Caco-2 (cell line): Measurements from ENCODE around the gene RAB36. TPM values are rescaled to one million over a fixed set of nuclear protein-coding genes. Genes with fewer than 3 reads are reported as not detected.

Source experiments
- BruUV-seq: library from RNA; stranded (reverse); fragments of 400-500 nt; replicated peaks from 2 replicates; lab custom pipeline; 2021; lab: Mats Ljungman, UMichigan
- CTCF ChIA-PET: fragments of 300-600 bp; sonication (Branson Sonifier 250); formaldehyde crosslinking; loops from one replicate; lab custom pipeline; 2022; ENCODE audit warnings: antibody characterized with exemption; lab: Charles Lee
- POLR2A ChIA-PET: fragments of 300-600 bp; sonication (Branson Sonifier 250); formaldehyde crosslinking; loops from one replicate; lab custom pipeline; 2022; ENCODE audit warnings: antibody characterized with exemption; lab: Charles Lee
- DNase-seq, 2 experiments: peaks; one replicate each; pipeline versions ENCODE4 v3.0.0 to v3.0.0-alpha.2; 2020 to 2022
- H3K27me3 ChIP-seq: replicated peaks from 2 replicates; pipeline ENCODE4 v1.6.0; 2011; ENCODE audit warnings: low read length; ENCODE audit not compliant: control insufficient read depth, insufficient read depth
- H3K36me3 ChIP-seq: 2 replicates; pipeline ENCODE4 v1.5.1; 2011; ENCODE audit warnings: low read length; ENCODE audit not compliant: control insufficient read depth, insufficient read depth
- H3K4me1 ChIP-seq: fragments of 250-450 bp; sonication (Bioruptor Pico); 2 replicates; pipeline ENCODE4 v1.5.1; 2020; ENCODE audit warnings: mild to moderate bottlenecking
- H3K4me3 ChIP-seq: 2 replicates; pipeline ENCODE4 v1.5.1; 2011; ENCODE audit warnings: low read depth, mild to moderate bottlenecking, control low read depth, low read length
- H3K9me3 ChIP-seq: fragments of 250-450 bp; sonication (Bioruptor Pico); 2 replicates; pipeline ENCODE4 v1.5.1; 2020; ENCODE audit warnings: mild to moderate bottlenecking, moderate library complexity
- H3K27ac Mint-ChIP-seq: one replicate; pipeline ENCODE4 v1.8.0; 2022; ENCODE audit warnings: mixed read lengths; ENCODE audit not compliant: unreplicated experiment
- H3K27me3 Mint-ChIP-seq: one replicate; pipeline ENCODE4 v1.8.0; 2022; ENCODE audit warnings: mixed read lengths; ENCODE audit not compliant: insufficient read depth, unreplicated experiment
- H3K36me3 Mint-ChIP-seq: one replicate; pipeline ENCODE4 v1.8.0; 2022; ENCODE audit warnings: mild to moderate bottlenecking, mixed read lengths; ENCODE audit not compliant: insufficient read depth, unreplicated experiment
- H3K4me1 Mint-ChIP-seq: one replicate; pipeline ENCODE4 v1.8.0; 2022; ENCODE audit warnings: low read depth, mixed read lengths; ENCODE audit not compliant: unreplicated experiment
- H3K4me3 Mint-ChIP-seq: one replicate; pipeline ENCODE4 v1.8.0; 2022; ENCODE audit warnings: mild to moderate bottlenecking, moderate library complexity, mixed read lengths; ENCODE audit not compliant: unreplicated experiment
- H3K9me3 Mint-ChIP-seq: one replicate; pipeline ENCODE4 v1.8.0; 2022; ENCODE audit warnings: mixed read lengths; ENCODE audit not compliant: unreplicated experiment
- intact Hi-C: fragments of 100-400 bp; cut with micrococcal nuclease; formaldehyde crosslinking; loops from one replicate; pipeline ENCODE4 v1.10.0; 2022; ENCODE audit not compliant: unreplicated experiment
- total RNA-seq: library from RNA; stranded (reverse); gene quantifications from 2 replicates; pipeline ENCODE4 v1.2.3, GENCODE V29; 2022
- TF ChIP-seq, protein P1 (sequence below), 2 experiments: fragments of 200-600 bp in 1 of 2; IDR thresholded peaks; 1 replicate in 1 of 2; 2 replicates in 1 of 2; pipeline versions ENCODE4 v1.5.1 to v1.8.0; 2011 to 2022; ENCODE audit warnings: antibody characterized with exemption in 1 of 2, control low read depth in 1 of 2, inconsistent platforms in 1 of 2, low read depth in 1 of 2, low read length in 1 of 2, mild to moderate bottlenecking in 1 of 2, moderate library complexity in 1 of 2; ENCODE audit not compliant: insufficient read depth in 1 of 2, severe bottlenecking in 1 of 2, unreplicated experiment in 1 of 2

RAB36 gene
- total RNA-seq, 1 experiment from 2014 or later = 0.52 TPM

DNA sequence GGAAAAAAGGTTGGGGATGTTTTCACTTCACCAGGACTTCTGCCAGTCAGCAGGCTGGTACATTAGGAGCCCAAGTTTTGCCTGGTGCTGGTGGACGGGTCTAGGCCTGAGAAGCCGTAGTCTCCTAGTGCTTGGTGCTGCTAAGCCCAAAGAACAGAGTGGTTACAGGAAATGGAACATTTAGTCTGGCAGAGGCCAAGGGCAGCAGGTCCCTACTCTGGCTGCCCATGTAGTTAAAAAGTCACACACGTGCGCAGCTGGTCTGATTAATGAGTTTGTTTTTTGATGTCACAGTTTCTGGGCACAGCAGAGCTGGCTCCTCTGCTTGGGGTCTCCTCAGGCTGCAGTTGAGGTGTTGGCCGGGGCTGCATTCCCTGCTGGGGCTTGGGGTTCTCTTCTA, 55.6 kb downstream of the RAB36 start:
- Mint-ChIP-seq H3K27me3 (no peaks in the 10 kb centered on the region), H3K36me3 (peaks cover 36% of the 10 kb centered on the region), H3K9me3 (no peaks in the 10 kb centered on the region), H3K27ac (no peak overlapping the region), H3K4me3 (no peak overlapping the region), H3K4me1 (peaks cover 4% of the 10 kb centered on the region)
- H3K36me3 ChIP-seq = peaks cover 2% of the 10 kb centered on the region; the same call in 1 of the 2 replicates
- TF ChIP-seq, protein P1, sequence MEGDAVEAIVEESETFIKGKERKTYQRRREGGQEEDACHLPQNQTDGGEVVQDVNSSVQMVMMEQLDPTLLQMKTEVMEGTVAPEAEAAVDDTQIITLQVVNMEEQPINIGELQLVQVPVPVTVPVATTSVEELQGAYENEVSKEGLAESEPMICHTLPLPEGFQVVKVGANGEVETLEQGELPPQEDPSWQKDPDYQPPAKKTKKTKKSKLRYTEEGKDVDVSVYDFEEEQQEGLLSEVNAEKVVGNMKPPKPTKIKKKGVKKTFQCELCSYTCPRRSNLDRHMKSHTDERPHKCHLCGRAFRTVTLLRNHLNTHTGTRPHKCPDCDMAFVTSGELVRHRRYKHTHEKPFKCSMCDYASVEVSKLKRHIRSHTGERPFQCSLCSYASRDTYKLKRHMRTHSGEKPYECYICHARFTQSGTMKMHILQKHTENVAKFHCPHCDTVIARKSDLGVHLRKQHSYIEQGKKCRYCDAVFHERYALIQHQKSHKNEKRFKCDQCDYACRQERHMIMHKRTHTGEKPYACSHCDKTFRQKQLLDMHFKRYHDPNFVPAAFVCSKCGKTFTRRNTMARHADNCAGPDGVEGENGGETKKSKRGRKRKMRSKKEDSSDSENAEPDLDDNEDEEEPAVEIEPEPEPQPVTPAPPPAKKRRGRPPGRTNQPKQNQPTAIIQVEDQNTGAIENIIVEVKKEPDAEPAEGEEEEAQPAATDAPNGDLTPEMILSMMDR (IDR thresholded peaks at IDR 0.05; ENCODE audit: insufficient read depth in 1 of 2, low read depth in 1 of 2, low read length in 1 of 2, severe bottlenecking in 1 of 2, unreplicated experiment in 1 of 2) = no peak
- ChIA-PET POLR2A (no interaction called here), CTCF (no interaction called here)
- no peak overlapping the region for H3K4me3 ChIP-seq
- H3K27me3 ChIP-seq = no peaks in the 10 kb centered on the region
- BruUV-seq = no TSS peak
- H3K4me1 ChIP-seq = no peaks in the 10 kb centered on the region
- intact Hi-C loops = no loop called here
- no peak for DNase-seq
- no peaks in the 10 kb centered on the region for H3K9me3 ChIP-seq

DNA sequence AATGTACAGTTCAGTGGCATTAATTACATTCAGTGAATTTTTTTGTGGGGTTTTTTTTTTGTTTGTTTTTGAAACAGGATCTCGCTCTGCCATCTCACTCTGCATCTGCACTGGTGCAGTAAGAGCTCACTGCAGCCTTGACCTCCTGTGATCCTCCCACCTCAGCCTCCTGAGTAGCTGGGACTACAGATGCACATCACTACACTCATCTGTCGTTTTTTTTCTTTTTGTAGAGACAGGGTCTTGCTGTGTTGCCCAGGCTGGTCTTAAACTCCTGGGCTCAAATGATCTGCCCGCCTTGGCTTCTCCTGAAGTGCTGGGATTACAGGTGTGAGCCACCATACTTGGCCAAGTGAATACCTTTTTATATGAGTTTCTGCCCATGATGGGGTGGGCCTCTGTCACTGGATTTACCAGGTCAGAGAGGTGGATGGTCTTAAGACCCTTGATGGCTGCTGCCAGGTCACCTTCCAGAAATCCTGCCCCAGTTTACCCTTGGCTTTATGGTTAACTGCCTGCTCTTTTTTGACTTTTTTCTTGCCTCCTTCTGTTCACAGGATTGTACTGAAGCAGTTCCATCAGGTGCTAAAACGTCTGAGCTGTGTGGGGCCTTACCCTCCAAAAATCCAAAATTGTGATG, 57.7 kb downstream of the RAB36 start:
- Histone ChIP-seq H3K36me3 (peaks cover 2% of the 10 kb centered on the region; the same call in 1 of the 2 replicates), H3K27me3 (no peaks in the 10 kb centered on the region), H3K9me3 (no peaks in the 10 kb centered on the region), H3K4me3 (no peak overlapping the region), H3K4me1 (no peaks in the 10 kb centered on the region)
- H3K36me3 Mint-ChIP-seq = peaks cover 47% of the 10 kb centered on the region
- H3K27ac Mint-ChIP-seq = no peak overlapping the region
- no peak overlapping the region for H3K4me3 Mint-ChIP-seq
- no TSS peak for BruUV-seq
- CTCF ChIA-PET = no interaction called here
- no peaks in the 10 kb centered on the region for H3K27me3 Mint-ChIP-seq
- no peaks in the 10 kb centered on the region for H3K9me3 Mint-ChIP-seq
- no peak for DNase-seq
- peaks cover 1% of the 10 kb centered on the region for H3K4me1 Mint-ChIP-seq
- intact Hi-C loops = no loop called here
- POLR2A ChIA-PET = no interaction called here
- TF ChIP-seq, protein P1 (IDR thresholded peaks at IDR 0.05; ENCODE audit: insufficient read depth in 1 of 2, low read depth in 1 of 2, low read length in 1 of 2, severe bottlenecking in 1 of 2, unreplicated experiment in 1 of 2) = no peak

DNA sequence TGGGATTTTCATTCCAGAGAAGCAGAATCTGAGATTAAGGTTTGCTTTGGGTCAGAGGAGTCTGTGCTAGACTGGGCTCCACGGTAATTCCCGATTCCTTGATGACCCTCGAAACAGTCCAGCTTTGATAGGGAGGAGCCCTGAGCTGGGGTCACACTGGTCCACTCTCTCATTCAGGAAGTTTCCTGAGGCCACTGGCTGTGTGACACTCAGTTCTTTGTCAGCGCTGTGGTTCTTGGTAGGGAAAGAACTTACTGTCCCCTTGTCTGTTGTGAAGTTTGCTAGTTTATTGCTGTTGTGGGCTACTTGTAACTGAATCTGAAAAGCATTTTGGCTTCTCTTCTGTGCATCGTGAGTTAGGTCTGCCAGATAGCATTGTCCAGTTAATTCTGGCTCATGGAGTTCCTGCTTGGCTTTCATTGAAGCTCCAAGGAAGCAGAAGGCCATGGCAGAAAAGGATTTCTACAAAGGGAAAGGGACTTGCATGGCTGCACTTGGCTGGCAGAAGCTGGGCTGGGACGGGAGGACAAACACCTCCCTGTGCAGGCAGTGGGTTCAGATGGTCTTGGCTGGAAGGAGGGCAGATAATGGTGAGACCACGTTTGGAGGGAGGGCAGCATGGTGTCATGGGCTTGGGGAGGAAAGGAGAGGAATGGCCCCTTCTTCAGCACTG, 58.3 kb downstream of the RAB36 start:
- Mint-ChIP-seq H3K9me3 (no peaks in the 10 kb centered on the region), H3K27me3 (no peaks in the 10 kb centered on the region), H3K4me1 (no peaks in the 10 kb centered on the region), H3K27ac (no peak overlapping the region), H3K36me3 (peaks cover 46% of the 10 kb centered on the region), H3K4me3 (no peak overlapping the region)
- CTCF ChIA-PET = interaction anchor here (0.6 kb wide), 1 partner anchor 29 kb away, joined by 3 read pairs; no protein-coding TSS in a partner anchor
- Histone ChIP-seq H3K4me3 (no peak overlapping the region), H3K36me3 (peaks cover 2% of the 10 kb centered on the region; the same call in 1 of the 2 replicates), H3K4me1 (no peaks in the 10 kb centered on the region), H3K27me3 (no peaks in the 10 kb centered on the region), H3K9me3 (no peaks in the 10 kb centered on the region)
- TF ChIP-seq, protein P1 (IDR thresholded peaks at IDR 0.05; ENCODE audit: insufficient read depth in 1 of 2, low read depth in 1 of 2, low read length in 1 of 2, severe bottlenecking in 1 of 2, unreplicated experiment in 1 of 2) = no peak
- intact Hi-C loops = no loop called here
- BruUV-seq = no TSS peak
- DNase-seq = no peak
- POLR2A ChIA-PET = no interaction called here
